Chondrocyte (in vitro differentiated cells): ENCODE results near the gene C1orf87. TPM values are rescaled to one million over a fixed set of nuclear protein-coding genes. Genes with fewer than 3 reads are reported as not detected.

ENCODE experiments used
- DNase-seq: peaks from one replicate; pipeline ENCODE4 v3.0.0; 2021; ENCODE audit warnings: mixed read lengths, low spot score
- H3K27ac Mint-ChIP-seq: one replicate; pipeline ENCODE4 v1.8.0; 2021; ENCODE audit warnings: mild to moderate bottlenecking, moderate library complexity, mixed read lengths; ENCODE audit not compliant: unreplicated experiment
- H3K27me3 Mint-ChIP-seq: 2 replicates; pipeline ENCODE4 v1.8.0; 2021; ENCODE audit warnings: low read depth, mixed read lengths
- H3K36me3 Mint-ChIP-seq: 2 replicates; pipeline ENCODE4 v1.8.0; 2021; ENCODE audit warnings: low read depth, mixed read lengths
- H3K4me1 Mint-ChIP-seq: 2 replicates; pipeline ENCODE4 v1.8.0; 2021; ENCODE audit warnings: low read depth, mild to moderate bottlenecking, mixed read lengths
- H3K4me3 Mint-ChIP-seq: one replicate; pipeline ENCODE4 v1.8.0; 2021; ENCODE audit warnings: mild to moderate bottlenecking, moderate library complexity, mixed read lengths; ENCODE audit not compliant: unreplicated experiment
- H3K9me3 Mint-ChIP-seq: 2 replicates; pipeline ENCODE4 v1.8.0; 2021; ENCODE audit warnings: low read depth, mixed read lengths
- long read RNA-seq: library from polyadenylated mRNA; stranded (forward); transcript quantifications from one replicate; pipeline ENCODE4 v2.0.0, GENCODE V29; 2021
- total RNA-seq: library from RNA; stranded (reverse); gene quantifications from 3 replicates; pipeline ENCODE4 v1.2.1, GENCODE V29; 2021
- TF ChIP-seq, protein P1 (sequence below): fragments of 200-600 bp; sonication (generic); IDR thresholded peaks from 2 replicates; pipeline ENCODE4 v1.5.0; 2021; ENCODE audit warnings: antibody characterized with exemption, mild to moderate bottlenecking, moderate library complexity

C1orf87 gene, protein sequence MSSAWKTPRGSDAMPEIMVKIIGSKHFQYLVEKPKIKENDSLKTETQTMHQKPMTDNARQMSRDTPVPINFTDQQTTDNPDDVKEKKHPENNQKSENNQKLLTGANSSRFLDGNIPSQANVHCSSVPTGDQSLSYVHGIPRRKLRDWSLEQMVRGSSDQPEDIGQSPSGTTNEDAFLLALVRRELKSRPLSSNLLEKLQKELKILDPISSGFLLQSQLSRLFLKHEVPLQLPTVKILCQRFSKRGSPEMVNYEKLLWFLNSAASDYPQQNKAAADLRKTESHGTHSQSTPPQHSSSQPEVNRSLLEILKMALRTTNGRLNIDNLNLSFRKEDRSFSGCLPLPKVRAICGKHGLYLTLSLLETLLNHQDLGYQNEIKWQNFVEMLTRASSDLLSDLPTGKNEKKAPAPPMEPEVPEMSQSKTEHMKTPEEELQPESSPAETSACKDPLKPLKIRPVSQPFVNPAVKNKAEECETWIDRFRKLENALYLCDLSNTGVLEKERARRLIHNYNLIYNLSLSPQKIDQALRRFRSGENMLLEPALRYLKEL
- 0.21 to 0.65 TPM in 2 of 3 replicates, not detected in the other for total RNA-seq
- long read RNA-seq, result 0 reads

DNA sequence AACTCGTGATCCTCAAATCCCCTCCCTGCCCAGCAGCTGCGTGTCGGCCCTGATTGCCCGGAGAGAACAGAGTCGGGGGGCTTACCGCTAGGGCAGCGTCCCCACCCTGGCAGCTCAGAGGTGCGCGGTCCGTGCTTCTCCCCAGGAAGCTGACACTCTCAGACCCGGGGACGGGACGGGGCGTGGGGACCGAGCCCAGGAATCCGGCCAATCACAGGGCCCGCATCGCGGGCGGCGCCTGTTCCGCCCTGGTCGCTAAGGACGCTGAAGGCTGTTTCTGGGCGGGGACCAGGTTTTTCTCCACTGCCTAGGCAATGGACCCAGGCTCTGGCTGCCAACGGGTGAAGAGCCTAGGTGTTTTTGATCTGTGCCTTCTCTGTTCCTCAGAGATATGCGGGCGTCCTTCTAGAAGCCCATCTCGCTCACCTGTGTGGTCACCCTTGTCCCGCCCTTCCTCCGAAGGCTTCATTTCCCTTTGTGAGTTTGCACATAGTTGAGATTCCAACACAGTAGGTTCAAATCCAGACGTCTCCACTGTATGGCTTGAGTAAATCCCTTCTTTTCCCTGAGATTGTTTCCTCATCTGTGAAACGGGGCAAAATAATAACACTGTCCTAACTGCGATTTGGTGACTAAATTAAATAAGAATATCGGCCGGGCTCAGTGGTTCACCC, at the start of gene C1orf87:
TSS of gene C1orf87 (minus strand) at position 166 of the 674 bp plus-strand sequence. CDS start 1,127 bp downstream, outside the sequence.
- Mint-ChIP-seq H3K4me1 (peaks cover 25% of the 10 kb centered on the region), H3K27ac (no peak within 1 kb of the TSS), H3K27me3 (peaks cover 2% of the 10 kb centered on the region), H3K36me3 (no peaks in the 10 kb centered on the region), H3K4me3 (peak within 1 kb of the TSS; percentile 7), H3K9me3 (no peaks in the 10 kb centered on the region)
- no peak for DNase-seq
- TF ChIP-seq, protein P1, sequence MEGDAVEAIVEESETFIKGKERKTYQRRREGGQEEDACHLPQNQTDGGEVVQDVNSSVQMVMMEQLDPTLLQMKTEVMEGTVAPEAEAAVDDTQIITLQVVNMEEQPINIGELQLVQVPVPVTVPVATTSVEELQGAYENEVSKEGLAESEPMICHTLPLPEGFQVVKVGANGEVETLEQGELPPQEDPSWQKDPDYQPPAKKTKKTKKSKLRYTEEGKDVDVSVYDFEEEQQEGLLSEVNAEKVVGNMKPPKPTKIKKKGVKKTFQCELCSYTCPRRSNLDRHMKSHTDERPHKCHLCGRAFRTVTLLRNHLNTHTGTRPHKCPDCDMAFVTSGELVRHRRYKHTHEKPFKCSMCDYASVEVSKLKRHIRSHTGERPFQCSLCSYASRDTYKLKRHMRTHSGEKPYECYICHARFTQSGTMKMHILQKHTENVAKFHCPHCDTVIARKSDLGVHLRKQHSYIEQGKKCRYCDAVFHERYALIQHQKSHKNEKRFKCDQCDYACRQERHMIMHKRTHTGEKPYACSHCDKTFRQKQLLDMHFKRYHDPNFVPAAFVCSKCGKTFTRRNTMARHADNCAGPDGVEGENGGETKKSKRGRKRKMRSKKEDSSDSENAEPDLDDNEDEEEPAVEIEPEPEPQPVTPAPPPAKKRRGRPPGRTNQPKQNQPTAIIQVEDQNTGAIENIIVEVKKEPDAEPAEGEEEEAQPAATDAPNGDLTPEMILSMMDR, result no peak

DNA sequence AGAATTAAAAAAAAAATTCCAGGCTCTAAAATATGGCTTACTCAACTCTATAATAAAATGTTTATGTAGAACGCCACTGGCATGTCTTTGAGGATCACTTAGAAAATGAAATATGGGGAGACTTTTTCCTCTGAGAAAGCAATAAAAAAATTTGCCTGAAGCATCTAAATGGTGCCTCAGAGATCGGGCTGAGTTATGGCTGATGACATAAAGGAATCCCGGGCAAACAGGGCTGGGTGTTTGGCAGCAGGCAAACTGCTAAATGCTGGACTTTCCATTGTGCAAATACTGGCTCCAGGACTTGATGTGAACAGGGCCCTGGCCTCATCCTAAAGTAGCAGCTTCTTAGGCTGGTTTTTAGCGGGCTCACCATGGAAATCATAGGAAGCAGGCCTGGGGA, 44.5 kb upstream of the C1orf87 start:
- no peaks in the 10 kb centered on the region for H3K36me3 Mint-ChIP-seq
- TF ChIP-seq, protein P1, result no peak
- peak overlapping the region; percentile 25 for H3K27ac Mint-ChIP-seq
- H3K27me3 Mint-ChIP-seq, result no peaks in the 10 kb centered on the region
- peaks cover 12% of the 10 kb centered on the region for H3K4me1 Mint-ChIP-seq
- no peak overlapping the region for H3K4me3 Mint-ChIP-seq
- peaks cover 6% of the 10 kb centered on the region for H3K9me3 Mint-ChIP-seq
- no peak for DNase-seq

DNA sequence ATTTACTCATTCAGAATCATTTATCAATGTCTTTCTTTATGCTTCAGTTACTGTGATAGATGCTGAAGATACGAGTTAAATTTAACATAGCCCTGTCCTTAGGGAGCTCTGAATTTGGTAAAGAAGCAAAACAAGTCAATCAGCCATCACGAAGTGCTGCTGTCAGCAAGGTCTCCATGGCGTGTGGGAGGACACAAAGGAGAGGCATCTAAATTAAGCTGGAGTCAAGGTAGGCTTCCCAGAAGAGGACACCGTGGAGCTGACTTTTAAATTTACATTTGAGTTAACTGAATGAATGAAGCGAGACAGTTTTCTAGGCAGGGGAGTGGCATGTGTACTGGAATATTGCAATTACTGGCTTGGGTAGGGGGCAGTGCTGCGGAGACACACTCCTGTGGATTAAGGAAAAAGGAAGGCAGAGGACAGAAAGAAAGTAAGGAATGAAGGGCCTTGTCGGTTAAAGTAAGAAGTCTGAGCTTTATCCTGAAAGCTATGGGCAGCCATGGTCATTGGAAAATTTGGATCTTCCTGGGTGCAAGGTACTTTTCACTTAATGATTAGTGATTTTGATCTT, 41.3 kb upstream of the C1orf87 start:
- Mint-ChIP-seq H3K9me3 (peaks cover 4% of the 10 kb centered on the region), H3K4me1 (peaks cover 12% of the 10 kb centered on the region), H3K27me3 (no peaks in the 10 kb centered on the region), H3K27ac (peak overlapping the region; percentile 52), H3K36me3 (no peaks in the 10 kb centered on the region), H3K4me3 (no peak overlapping the region)
- TF ChIP-seq, protein P1, result no peak
- no peak for DNase-seq

DNA sequence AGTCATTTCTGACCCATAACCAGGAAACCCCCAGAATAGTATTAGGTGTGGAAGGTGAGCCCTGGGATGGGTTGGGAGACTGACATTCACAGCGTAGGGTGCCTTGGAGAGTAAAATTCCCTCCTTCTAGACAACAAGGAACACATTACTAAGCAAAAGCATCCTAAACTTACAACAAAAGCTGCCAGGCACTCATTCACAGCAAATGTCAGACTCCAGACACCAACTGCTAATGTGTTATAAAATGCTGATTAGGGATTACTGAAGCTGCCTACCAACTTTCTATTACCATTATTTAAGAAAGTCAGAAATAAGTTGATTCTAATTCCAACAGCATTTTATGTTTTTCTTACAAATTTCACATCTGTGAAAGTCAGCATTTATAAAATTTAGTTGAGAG, 40.0 kb upstream of the C1orf87 start:
- H3K9me3 Mint-ChIP-seq, result peaks cover 4% of the 10 kb centered on the region
- H3K27ac Mint-ChIP-seq, result no peak overlapping the region
- no peak for DNase-seq
- peaks cover 12% of the 10 kb centered on the region for H3K4me1 Mint-ChIP-seq
- H3K27me3 Mint-ChIP-seq, result no peaks in the 10 kb centered on the region
- TF ChIP-seq, protein P1, result no peak
- no peak overlapping the region for H3K4me3 Mint-ChIP-seq
- no peaks in the 10 kb centered on the region for H3K36me3 Mint-ChIP-seq

DNA sequence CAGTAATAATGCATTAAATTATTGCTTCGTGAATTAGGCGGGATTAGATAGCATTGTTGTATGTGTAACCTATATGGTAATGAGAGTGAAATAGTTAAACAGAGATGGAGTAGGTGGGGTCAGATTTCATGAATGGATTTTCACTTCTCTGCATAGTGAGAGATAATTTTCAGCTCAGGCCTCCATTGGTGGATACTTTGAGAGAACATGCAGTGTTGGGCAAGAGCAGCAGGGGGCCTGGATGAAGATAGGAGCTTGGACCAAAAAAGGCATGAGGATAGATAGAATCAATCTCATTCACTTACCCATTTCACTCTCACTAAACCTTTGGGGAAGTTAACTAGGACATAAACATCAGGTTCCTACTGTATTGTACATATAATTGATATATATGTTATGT, 39.5 kb upstream of the C1orf87 start:
- peaks cover 4% of the 10 kb centered on the region for H3K9me3 Mint-ChIP-seq
- TF ChIP-seq, protein P1, result peak; percentile 6
- no peak overlapping the region for H3K4me3 Mint-ChIP-seq
- no peaks in the 10 kb centered on the region for H3K27me3 Mint-ChIP-seq
- H3K27ac Mint-ChIP-seq, result no peak overlapping the region
- H3K36me3 Mint-ChIP-seq, result no peaks in the 10 kb centered on the region
- H3K4me1 Mint-ChIP-seq, result peaks cover 12% of the 10 kb centered on the region
- DNase-seq, result no peak
